Middle frontal gyrus (tissue), 1 donor: Measurements from ENCODE around the gene TANK.
"Not testable (repeated sequence)": the region's sequence is repeated elsewhere in the genome, so short reads cannot be mapped to it uniquely, and the experiment has no call there.

Experiments
- DNase-seq: peaks from one replicate; pipeline ENCODE4 v3.0.0-alpha.2; 2015; ENCODE audit warnings: low spot score; ENCODE audit errors: extremely low spot score

TANK gene

DNA sequence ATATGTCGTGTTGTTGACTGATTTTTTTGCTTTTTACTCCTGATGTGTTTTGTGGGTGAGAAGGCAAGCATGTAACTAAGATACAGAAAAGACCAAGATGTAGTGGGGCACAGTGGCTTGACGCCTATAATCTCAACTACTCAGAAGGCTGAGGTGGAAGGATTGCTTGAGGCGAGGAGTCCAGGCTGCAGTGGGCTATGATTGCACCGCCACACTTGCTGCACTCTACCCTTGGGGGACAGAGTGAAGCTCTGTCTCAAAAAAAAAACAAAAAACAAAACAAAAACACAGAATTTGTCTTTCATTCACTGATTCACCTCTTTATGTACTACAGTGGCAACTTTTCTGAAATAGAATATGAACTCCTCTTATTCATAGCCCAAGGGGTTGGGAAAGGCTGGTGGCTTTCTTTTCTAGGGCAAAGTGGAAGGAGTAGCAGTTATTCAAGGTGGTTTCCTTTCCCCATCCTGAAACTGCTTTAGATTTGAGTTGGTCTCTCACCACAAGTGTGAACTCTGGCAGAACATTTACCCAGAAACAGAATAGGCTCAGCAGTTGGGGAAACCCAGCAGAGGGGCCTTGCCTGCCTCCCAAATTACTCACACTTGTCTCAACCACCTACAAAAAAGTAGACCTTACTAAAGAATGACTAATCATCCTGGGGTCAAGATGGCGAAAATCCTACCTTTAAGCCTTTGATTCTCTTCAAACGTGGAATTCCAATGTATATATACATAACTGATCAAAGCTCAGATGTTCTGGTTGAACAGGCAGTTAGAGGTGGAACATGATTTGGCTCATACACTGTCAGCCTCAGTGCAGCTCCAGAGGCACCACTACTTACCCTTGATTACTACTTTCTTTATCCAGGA is 6.5 kb downstream of the TANK start:
- DNase-seq: no peak

DNA sequence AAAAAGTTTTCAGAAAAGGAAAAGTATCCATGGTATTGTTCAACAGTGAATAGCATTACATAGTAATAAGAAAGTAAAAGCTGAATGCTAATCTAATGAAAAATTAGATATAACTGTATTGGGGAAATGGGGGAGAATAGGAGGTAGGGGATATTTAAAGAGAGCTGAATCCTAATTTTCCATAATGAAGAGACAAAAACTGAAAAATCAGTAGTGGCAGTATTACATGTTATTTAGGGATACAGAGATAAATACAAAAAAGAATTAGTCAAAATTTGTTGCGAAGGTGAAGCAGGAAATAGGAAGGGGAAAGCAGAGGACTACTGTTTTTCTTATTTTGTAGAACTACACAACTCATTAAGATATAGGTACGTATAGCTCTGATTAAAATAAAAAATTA is 9.1 kb downstream of the TANK start:
- DNase-seq: no peak

DNA sequence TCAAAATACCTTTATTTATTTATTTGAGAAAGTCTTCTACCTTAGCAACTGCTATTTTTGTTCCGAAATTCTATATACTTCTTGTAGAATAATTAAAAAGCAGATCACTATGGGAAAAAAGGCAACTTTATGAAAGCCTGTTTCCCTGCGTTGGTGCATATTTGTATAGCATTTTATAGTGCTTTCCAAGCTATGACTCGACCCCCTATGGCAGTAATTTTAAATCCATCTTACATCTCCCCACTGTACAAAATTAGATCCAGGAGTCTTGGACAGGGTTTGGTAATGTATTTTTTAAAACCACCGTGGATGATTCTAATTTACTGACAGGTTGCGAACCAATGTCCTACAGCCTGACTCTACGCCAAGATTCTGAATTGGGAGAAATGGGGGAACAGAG is 10.1 kb downstream of the TANK start:
- DNase-seq: no peak

DNA sequence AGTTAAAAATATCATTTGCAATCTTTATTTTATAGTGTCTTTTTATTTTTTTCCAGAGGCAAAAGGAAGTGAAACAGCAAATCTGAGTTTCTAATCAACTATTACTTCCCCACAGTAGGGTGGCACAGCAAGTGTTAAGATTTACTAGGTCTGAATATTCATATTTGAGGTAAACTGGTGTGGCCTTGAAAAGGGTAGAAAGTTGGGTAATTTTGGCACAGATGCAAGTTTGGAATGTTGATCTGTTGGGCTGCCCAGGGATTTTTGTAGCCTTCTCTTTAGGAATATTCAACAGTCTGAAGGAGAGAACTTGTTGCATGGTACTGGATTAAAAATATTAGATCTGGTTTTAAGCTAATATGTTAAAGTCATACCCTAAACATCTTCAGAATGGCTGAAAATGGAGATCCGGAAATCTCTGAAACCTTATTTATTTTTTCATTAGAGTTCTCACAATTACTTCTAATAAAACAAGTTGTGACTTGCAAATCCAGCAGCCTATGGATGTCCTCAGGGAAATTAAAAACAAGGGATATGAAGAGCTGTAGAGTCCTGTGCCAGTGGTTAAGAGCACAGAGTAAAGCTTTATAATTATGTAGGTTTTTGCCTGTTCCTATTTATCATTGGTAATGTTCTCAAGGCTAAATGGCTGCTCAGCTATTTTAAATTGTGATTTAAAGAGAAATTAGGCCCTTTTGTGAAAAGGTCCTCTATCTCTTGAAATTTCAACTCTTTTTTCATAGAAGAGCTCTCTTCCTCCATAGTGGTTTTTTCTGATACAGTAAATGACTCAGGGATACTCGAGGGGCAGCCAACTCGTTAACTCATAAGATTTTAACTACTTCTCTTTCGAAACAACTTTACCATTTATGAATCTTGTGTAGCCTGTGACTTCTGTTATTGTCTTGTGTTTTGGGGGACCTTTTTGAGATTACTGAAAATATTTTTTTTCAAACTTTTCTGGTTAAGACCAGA is 11.0 kb downstream of the TANK start:
- no peak for DNase-seq

DNA sequence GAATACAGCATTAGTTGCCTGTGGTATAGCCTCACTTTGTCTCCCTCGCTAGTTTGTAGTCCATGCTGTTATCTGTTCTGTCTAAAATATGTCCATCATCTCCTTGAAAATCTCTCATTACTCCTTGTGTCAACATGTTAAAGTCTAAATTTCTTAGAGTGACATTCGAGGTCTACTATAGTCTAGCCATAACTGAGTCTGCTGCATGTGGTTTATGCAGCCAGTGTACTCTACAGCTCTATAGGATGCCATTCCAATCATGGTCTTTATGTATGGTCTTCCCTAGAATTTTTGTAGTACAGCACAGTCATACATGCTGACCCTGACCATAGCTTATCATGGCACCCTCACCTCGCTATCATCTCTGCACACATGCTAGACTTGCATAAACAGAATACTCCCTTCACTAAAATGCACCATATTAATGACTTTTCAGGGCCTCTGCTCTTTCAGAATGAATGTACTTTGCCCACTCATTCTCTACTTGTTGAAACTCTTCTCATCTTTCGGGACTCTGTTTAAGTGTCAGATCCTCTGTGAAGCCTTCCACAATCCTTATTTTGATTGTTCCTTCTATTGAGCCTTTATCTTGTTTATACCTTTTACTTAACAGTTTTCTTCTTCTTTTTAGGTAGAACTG is 12.8 kb downstream of the TANK start:
- DNase-seq: no peak

DNA sequence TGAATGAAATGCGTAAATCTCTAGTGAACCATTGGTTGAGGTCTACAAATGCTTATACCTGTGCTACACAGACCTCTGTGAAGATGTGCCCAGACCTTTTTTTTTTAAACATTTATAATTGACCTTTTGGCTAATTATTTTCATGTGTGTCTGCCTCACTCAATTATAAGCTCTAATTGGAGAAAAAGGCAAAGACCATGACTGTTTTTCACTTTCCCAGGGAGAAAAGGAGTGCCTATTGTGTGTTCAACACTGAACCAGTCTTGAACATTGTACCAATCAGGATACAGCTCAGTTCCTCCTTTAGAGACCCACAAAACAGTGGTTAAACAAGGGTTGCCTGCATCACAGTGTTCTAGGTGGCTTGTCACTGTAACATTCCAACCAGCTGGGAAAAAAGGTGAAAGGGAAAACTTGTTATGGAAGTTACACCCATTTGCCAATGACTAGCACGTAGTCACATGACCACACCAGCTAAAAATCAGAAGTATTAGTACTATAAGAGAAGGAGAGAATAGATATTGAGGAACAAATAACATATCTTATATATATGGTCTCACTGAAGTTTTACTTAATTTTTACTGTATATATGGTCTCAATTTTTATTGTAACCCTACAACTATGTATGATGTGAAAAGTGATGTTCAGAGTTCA is 13.4 kb downstream of the TANK start:
- DNase-seq: no peak

DNA sequence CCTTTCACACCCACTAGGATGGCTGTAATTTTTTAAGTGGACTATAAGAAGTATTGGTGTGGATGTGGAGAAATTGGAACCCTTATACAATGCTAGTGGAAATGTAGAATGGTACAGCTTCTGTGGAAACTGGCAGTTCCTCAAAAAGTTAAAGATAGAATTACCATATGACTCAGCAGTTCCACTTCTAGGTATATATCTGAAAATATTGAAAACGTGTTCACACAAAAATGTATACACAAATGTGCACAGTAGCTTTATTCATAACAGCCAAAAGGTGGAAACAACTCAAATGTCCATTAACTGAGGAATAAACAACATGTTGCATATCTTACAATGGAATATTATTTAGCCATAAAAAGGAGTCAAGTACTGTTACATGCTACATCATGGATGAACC is 17.7 kb downstream of the TANK start:
- DNase-seq: no peak

DNA sequence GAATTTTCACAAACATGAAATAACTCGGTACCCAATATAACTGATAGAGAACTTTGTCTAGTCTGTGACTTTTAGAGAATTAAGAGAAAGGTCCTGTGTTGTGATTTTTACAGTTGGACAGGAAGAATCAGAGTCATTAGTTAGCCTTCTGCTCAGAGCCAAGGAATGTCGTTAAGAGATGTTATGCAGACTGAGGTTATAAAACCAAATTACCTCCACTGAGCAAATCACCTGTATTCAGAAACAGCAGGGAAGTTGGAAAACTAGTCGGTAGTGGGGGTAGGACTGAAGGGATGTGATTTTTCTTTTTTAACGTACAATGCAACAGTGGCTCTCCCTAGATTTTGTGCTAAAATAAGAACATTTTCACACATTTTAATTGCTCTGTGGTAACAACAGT is 18.5 kb downstream of the TANK start:
- no peak for DNase-seq

DNA sequence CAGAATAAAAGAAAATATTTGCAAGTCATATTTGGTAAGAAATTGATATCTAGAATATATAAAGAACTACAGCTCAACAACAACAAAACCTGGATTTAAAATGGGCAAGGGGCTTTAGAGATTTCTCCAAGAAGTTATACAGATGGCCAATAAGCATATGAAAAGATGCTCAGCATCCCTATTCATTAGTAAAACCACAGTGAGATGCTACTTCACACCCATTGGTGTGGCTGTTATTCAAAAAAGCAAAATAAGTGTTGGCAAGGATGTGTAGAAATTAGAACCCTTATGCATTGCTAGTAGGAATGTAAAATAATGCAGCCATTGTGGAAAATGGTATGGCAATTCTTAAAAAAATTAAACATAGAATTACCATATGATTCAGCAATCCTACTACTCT is 29.8 kb downstream of the TANK start:
- no peak for DNase-seq

DNA sequence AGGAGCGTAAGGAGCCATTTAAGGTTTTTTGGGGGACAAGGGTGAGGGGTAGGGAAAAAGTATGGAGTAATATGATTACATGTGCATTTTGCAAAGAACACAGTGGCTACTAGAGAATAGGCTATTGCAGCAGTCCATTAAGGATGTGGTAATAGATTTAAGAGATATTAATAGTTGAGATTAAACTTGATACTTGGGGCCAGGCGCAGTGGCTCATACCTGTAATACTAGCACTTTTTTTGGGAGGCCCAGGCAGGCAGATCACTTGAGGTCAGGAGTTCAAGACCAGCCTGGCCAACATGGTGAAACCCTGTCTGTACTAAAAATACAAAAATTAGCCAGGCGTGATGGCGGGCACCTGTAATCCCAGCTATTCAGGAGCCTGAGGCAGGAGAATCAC is 35.4 kb downstream of the TANK start:
- not testable (repeated sequence) for DNase-seq

DNA sequence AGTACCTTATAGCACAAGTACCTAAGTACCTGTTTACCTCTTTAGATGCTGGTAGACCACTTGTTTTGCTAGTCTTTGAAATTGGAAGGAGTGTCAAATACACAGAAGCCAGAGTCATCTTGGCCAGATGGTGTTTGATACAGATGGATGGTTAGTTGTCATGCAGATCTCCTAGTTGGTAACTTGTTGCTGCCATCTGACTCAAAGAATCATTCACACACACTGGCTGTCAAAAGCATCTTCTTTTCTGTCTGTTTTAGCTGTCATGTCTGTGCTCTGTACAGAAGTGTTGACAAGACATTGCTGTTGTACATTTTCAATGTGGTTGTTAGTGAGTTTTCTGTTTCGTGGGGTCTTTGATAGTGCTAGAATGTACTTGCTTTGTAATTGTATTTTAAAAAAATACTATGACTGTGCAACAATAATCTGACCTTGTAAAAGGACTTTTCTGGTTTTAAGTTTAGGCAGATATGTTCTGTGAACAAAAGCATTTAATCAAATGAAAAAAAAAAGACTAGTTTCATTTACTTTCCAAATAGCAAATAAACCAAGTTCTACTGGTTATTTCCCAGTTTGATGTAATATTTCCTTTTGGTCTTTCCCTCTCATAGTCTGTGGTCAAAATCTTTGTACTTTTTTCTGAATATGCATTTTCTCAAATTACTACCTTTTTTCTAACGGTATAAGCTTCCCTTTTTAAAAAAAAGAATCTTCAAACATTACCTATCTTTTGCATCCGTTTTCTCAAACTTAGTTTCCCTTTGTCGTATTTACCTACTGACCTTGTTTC is 39.9 kb downstream of the TANK start:
- no peak for DNase-seq

DNA sequence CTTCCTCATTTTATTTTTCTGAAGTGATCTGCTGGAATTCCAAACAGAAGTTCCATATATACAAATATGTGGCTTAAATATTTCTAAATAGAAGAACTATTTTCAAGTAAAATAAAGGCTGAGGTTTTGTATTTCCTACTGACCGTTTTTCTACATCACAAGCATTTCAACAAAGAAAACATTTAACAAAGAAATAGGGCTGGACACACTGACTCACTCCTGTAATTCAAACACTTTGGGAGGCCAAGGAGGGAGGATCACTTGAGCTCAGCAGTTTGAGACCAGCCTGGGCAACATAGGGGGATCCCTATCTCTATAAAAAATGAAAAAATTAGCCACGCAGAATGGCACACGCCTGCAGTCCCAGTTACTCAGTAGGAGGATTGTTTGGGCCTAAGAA is 44.6 kb downstream of the TANK start:
- no peak for DNase-seq

DNA sequence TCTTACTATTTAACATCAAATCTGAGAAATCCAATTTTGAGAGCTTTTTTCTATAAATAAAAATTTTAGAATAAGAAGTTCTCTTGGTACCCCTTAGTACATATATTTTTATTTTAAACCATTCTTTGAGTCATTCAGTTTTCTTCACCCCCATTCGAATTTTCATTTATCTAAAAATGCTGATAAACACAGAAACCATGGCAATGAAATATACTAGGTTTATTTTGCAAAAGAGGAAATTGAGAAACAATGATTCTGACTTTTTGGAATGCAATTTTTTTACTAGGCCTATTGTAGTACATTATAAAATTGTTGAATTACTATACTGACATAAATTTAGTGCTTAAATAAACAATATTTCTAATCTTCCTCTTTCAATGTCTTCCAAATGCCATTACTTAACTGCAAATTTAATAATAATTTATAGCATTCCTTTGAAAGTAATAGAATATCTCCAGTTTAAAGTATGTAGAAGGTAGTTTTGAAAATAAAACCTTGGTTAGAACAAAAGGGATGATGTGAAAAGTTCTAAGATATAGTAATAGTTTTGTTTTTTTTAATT is 46.3 kb downstream of the TANK start:
- no peak for DNase-seq

DNA sequence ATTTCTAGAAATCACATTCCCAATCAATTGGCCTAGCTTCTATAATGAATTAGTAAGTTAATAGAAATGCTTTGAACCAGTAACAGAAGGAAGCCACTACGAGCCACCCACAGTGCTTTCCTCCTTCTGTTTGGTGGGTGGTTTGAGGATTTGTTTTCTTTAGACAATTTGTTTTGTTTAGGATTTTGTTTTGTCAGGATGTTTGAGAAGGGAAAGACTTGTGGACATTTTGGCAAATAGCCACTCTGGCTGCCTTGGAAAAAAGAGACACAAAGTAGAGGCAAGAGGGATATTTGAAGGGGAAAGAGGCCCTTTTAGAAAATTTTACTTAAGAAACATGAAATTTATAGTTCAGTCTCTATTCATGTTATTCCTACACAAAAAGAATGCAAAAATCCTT is 47.7 kb downstream of the TANK start:
- DNase-seq: no peak

DNA sequence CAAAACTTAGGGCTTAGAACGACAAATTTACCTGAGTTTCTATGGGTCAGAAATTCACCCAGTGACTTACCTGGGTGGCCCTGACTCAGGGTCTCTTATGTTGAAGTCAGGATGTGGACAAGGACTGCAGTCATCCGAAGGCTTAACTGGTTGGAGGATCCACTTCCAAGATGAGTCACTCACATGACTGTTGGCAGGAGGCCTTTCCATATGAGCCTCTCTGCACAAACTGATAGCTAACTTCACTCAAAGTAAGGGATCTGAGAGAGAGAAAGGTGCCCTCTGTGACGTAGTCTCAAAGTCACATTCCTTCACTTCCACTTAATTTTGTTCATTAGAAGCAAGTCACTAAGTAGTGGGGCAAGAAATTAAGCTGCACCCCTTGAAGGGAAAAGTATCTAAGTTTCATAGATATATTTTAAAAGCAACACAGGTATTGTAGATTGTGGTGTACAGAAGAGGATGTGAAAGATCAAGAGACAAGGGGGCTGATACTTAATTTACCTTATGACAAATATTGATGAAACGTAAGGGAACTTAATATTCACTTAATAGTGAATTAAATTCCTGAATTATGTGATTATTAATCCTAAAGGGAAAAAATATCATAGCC is 48.4 kb downstream of the TANK start:
- no peak for DNase-seq

DNA sequence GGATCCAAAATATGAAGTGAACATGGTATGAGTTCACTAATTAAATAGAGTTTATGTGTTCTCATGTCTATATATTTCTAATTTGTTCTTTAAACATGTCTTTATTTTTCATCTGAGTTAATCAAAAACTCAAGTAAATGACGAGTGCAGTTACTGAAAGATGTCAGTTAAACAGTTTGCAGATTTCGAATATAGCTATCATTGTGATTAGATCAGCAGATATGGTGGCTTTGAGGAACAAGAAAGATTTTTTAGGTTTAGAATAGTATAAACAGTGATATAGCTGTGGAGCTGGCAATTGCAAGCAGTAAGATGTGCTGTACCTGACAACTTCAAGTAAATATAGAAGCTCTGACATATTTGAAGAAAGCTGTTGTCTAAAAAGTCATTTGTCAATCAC is 49.7 kb downstream of the TANK start:
- DNase-seq: no peak

DNA sequence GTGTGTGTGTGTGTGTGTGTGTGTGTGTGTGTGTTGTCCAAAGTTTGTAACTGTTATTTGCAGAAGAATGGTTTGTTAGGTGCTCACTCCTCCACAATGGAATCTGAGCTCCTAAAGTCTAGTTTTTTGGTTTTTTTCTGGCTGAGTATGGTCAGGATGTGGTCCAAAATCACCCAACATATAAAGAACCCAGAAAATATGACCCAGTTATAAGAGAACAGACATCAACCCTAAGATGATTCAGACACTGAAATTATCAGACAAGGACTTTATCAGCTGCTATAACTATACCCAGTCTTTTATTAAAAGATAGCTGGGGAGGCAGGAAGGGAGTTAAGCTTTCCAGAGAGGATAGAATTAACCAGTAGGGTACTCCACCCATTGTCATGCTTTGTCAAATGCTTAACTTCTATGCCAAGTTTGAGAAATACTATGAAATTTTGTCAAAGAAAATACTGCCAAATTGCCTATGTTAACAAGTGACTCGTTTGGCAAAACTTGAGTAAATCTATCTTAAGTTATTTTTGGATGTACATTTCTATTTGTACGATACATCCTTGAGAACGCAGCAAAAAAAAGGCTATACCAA is 57.5 kb downstream of the TANK start:
- DNase-seq: no peak

DNA sequence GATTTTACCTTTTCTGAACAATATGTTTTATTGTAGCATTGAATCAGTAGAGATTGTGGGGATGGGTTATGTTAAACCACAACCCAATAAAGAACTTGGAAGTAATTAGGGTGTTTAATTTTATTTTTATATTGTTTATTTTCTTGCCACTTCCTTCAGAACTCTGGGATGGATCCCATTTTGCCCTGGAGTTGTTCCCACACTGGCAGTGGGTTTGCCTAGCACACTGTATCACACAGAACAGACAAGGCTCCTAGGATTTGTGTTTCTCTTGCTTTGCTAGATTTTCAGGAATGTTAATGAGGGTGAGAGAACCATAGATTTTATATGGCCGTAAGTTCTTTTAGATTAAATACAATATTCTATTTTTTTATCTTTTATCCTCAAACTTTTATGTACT is 59.0 kb downstream of the TANK start:
- DNase-seq: no peak

DNA sequence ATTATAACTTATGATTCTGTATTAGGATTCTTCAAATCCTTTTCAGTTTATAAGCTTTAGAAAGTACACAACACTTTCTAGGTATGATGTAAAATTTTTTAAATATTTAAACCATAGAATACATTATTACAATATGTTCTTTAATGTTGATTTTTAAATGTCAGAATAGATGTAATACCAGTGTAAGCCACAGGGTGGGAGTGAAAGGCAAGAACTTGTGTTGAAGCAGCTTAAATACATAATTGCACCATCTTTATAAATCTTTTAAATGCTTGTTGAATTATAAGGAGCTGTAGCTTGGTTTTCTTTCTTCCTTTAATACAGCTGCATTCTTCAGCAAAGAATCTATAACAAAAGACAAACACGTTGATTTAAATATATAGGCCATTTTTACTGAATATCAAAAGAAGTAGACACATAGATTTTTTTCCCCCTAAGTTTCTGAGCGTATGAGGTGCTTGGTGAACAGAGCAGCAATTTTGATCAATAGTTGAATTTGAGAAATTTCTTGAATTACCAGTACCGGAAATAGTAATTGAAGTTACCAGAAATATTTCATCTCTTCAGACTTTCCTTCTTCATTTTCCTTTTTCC is 63.0 kb downstream of the TANK start:
- no peak for DNase-seq
